GM12891 (cell line): ENCODE results near the gene VASP.

Experiments used
- DNase-seq: peaks from one replicate; pipeline ENCODE4 v3.0.0; 2011; ENCODE audit warnings: low spot score; ENCODE audit not compliant: insufficient read length
- FAIRE-seq: peaks from 2 replicates; lab custom pipeline; 2011; peaks lifted over from hg19 to GRCh38; lab: Jason Lieb, UNC
- PAX5 ChIP-seq: IDR thresholded peaks from 2 replicates; pipeline ENCODE4 v1.6.1; 2011; ENCODE audit warnings: low read length, moderate library complexity, mild to moderate bottlenecking; ENCODE audit not compliant: insufficient read depth, severe bottlenecking
- POLR2A ChIP-seq: IDR thresholded peaks from 2 replicates; pipeline ENCODE4 v1.6.1; 2011; ENCODE audit warnings: low read depth, low read length, control low read depth
- POLR2AphosphoS5 ChIP-seq: IDR thresholded peaks from 2 replicates; pipeline ENCODE4 v1.6.1; 2011; ENCODE audit warnings: low read depth, low read length, control low read depth
- POU2F2 ChIP-seq: IDR thresholded peaks from 2 replicates; pipeline ENCODE4 v1.6.1; 2011; ENCODE audit warnings: low read depth, mild to moderate bottlenecking, control low read depth, low read length, moderate library complexity
- SPI1 ChIP-seq: IDR thresholded peaks from 2 replicates; pipeline ENCODE4 v1.6.1; 2011; ENCODE audit warnings: low read depth, low read length, control low read depth
- TAF1 ChIP-seq: IDR thresholded peaks from 2 replicates; pipeline ENCODE4 v1.6.1; 2011; ENCODE audit warnings: low read depth, low read length, control low read depth

Gene VASP

DNA sequence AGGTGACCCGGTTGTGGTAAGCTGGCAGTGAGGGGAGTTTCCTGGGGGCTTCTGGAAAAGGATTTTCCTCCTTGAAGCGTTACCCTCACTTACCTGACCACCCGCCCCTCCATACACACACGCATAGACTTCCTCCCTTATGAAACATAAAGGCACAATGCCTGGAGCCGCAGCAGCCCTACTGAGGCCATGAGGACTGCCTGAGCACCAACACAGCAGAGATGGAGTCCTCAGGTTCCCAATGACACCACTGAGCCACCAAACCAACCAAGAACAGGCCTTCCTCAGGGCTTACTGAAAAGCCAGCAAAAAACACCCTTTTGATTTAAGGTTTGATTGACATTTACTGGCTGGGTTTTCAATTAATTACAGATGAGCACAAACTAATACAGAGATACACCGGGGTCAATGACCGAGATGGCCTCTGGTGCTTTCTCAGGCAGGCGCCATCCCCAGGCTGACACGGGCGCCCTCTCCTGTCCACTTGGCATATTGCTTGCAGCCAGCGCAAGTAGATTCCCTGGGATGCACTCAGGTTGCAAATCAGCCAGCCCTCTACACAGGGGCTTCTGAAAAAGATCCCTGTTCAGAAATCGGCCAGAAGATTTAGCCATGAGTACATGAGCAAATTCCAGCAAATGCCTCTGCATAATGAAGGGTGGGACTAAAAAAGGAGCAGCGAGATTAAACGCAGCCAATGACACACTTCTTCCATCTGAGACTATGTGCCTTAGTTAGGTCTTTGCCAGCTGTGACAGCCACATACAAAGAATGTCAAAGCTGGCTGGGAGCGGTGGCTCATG, 62.5 kb downstream of the VASP start:
- DNase-seq (no peak), FAIRE-seq (no peak)
- TF ChIP-seq POLR2A (no peak), POLR2AphosphoS5 (no peak), TAF1 (no peak), PAX5 (no peak), POU2F2 (no peak), SPI1 (no peak)

DNA sequence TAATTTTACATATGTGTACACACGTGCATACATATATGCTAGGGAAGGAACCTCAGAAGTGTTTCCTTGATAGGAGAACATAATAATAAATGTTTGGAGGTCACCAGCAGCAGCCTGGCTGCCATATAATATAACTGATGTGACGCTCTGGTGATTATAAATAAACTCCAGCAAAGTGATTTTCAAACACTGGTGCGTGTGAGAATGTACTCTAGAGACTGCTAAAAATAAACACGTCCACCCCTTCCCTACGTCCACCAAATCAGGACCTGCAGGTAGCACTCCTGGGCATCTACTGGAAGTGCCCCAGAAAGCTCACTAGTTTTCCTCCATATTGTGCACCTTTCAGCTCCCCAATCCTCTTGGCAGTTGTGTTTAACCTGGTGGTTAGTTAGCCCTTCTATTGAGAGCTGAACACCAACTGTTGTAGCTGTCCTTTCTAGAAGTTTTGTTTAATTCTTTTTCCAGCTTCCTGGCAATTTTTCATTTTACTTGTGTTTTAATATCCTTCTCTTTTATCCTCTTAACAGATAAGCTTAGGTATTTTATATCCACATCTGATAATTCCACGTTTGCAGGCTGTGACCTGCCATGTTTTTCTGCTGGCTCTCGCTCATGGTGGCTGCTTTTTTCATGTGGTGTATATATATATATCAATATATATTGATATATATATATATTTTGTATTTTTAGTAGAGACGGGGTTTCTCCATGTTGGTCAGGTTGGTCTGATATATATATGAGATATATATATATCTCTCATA, 64.4 kb downstream of the VASP start:
- no peak for DNase-seq
- TF ChIP-seq POU2F2 (no peak), TAF1 (no peak), POLR2A (no peak), POLR2AphosphoS5 (no peak), PAX5 (no peak), SPI1 (no peak)
- FAIRE-seq: no peak

GRCh38 chr19:45574526-45574925, 67.2 kb downstream of the VASP start:
- DNase-seq (no peak), FAIRE-seq (no peak)
- TF ChIP-seq POLR2A: no peak
- TF ChIP-seq POU2F2: no peak
- TF ChIP-seq POLR2AphosphoS5: no peak
- no peak for TF ChIP-seq TAF1
- TF ChIP-seq PAX5: no peak
- TF ChIP-seq SPI1: no peak

DNA sequence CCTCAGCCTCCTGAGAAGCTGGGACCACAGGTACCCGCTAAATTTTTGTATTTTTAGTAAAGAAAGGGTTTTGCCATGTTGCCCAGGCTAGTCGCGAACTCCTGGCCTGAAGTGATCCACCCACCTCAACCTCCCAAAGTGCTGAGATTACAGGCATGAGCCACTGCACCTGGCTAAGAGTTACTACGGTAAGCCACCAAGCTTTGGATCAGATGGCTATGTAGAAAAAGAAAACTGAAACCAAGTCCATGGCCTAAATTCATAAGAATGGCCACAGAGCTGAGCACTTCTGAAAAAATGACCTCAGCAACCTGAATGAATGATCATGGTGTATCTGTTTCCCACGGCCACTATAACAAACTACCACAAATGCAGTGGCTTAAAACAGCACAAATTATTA, 67.9 kb downstream of the VASP start:
- no peak for DNase-seq
- FAIRE-seq: no peak
- TF ChIP-seq PAX5 (no peak), POLR2AphosphoS5 (no peak), POLR2A (no peak), POU2F2 (no peak), SPI1 (no peak), TAF1 (no peak)
